Vagina (tissue), 2 donors: ENCODE results near the gene WT1. TPM values are rescaled to one million over a fixed set of nuclear protein-coding genes. Genes with fewer than 3 reads are reported as not detected.

Experiments used
- DNase-seq, 2 donors: peaks; one replicate each; pipeline ENCODE4 v3.0.0-alpha.2; 2017; ENCODE audit errors: extremely low spot score in 2 of 2
- H3K27ac ChIP-seq: fragments of 200-600 bp; sonication (generic); one replicate; pipeline ENCODE4 v1.5.1; 2019
- H3K27me3 ChIP-seq: fragments of 200-600 bp; sonication (generic); one replicate; pipeline ENCODE4 v1.5.1; 2019
- H3K36me3 ChIP-seq, 2 donors: fragments of 200-600 bp; sonication (generic); one replicate each; pipeline ENCODE4 v1.5.1; 2017 to 2019
- H3K4me1 ChIP-seq: fragments of 200-600 bp; sonication (generic); one replicate; pipeline ENCODE4 v1.5.1; 2019
- H3K4me3 ChIP-seq, 2 donors: fragments of 200-600 bp; sonication (generic); 1 replicate in 1 of 2; 2 replicates in 1 of 2; pipeline ENCODE4 v1.5.1; 2016 to 2019
- H3K9me3 ChIP-seq: fragments of 200-600 bp; sonication (generic); one replicate; pipeline ENCODE4 v1.5.1; 2019
- CTCF ChIP-seq, 3 experiments: fragments of 450-650 bp in 2 of 3; fragments of 200-600 bp in 1 of 3; sonication (generic) in 1 of 3; IDR thresholded peaks; one replicate each; pipeline ENCODE4 v1.5.1; 2017 to 2019; ENCODE audit warnings: antibody characterized with exemption in 3 of 3, mild to moderate bottlenecking in 2 of 3, moderate library complexity in 2 of 3
- POLR2A ChIP-seq, 2 donors: fragments of 450-650 bp; IDR thresholded peaks; one replicate each; pipeline ENCODE4 v1.6.1; 2017; ENCODE audit warnings: antibody characterized with exemption in 2 of 2, mild to moderate bottlenecking in 2 of 2, moderate library complexity in 2 of 2
- POLR2AphosphoS5 ChIP-seq, 2 donors: sonication (generic); formaldehyde crosslinking; IDR thresholded peaks; one replicate each; pipeline ENCODE4 v1.9.0; 2017; ENCODE audit warnings: antibody characterized with exemption in 2 of 2, mild to moderate bottlenecking in 2 of 2, low read depth in 1 of 2; ENCODE audit not compliant: insufficient read depth in 1 of 2
- intact Hi-C: fragments of 100-400 bp; cut with DNase I; formaldehyde crosslinking; loops from one replicate; pipeline ENCODE4 v1.15.1; 2023
- total RNA-seq: library from RNA; depleted of rRNA; stranded (reverse); fragments of >200 nt; gene quantifications from one replicate; pipeline ENCODE4 v1.2.3, GENCODE V29; 2016

The WT1 gene
- total RNA-seq, 1 donor from 2014 or later, result 32.7 TPM

DNA sequence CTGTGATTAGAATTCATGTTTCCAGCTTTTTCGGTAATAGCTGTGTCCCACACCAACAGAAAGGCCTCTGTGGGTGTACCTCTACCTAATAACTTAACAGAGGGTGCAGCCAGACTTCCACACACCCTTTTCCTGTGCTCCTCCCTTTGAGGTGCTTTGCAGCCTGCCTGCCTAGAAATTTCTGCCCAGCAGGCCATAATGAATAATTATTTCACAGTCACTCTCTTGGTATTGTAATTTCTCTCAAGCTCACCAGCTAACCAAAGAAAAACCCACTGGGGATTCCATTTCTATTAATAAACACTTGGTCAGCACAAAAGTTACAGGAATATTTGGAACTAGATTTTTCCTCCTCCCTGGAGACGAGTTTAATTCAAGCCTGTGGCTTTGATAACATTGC, 13.3 kb downstream of the WT1 start:
- TF ChIP-seq POLR2AphosphoS5 (IDR thresholded peaks at IDR 0.05; ENCODE audit: insufficient read depth in 1 of 2, low read depth in 1 of 2), result no peak
- no peak for TF ChIP-seq CTCF (IDR thresholded peaks at IDR 0.05)
- no peak for TF ChIP-seq POLR2A (IDR thresholded peaks at IDR 0.05)
- H3K27ac ChIP-seq, result no peak overlapping the region
- no peaks in the 10 kb centered on the region for H3K36me3 ChIP-seq
- H3K4me1 ChIP-seq, result peaks cover 3% of the 10 kb centered on the region
- H3K27me3 ChIP-seq, result no peaks in the 10 kb centered on the region
- intact Hi-C loops, result no loop called here
- H3K4me3 ChIP-seq, result no peak overlapping the region
- no peak for DNase-seq
- H3K9me3 ChIP-seq, result no peaks in the 10 kb centered on the region

DNA sequence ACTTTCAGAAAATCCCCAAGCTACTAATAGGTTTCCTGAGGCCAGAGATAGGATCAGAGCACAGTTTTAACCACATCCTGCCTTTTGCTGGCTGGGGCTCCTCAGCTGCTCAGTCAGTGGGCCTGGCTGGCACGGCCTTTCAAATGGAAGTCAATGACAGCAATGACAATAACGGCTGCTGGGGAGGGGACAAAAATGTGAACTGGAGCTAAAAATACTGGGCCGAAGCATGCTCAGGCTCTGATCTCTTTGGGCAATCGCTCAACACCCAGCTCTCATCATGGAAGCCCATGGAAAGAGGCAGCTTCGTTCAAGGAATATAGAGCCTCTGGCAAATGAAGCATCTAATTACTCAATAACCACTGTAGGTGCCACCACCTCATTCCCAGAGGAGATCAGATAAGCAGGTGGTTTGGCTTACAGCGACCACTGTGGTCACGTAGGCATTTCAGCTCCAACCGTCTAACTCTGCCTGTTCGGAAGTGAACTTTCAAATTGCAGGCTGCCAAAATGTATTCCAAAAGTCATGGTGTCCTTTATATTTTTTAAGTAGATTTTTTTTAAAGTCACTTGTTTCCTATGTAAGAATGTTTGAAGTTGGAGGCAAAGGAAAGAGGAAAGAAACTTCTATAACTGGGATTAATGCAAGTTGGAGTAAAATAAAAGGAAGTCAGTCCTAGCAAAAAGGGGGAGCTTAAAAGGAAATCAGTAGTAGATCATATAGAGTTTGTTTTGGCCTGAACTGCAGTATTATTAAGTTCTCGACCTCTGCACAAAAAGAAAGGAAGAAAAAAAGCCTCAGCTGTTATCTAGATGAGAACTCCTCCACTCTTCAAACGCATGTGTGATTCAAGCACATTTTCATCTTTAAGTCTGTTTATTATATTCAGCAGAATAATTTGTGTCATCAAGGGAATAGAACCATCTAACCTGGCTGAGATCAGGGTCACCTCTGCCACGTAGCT, 14.1 kb downstream of the WT1 start:
- Histone ChIP-seq H3K36me3 (no peaks in the 10 kb centered on the region), H3K4me3 (no peak overlapping the region), H3K4me1 (no peaks in the 10 kb centered on the region), H3K9me3 (no peaks in the 10 kb centered on the region), H3K27me3 (no peaks in the 10 kb centered on the region), H3K27ac (no peak overlapping the region)
- intact Hi-C loops, result no loop called here
- TF ChIP-seq CTCF (IDR thresholded peaks at IDR 0.05), result no peak
- no peak for TF ChIP-seq POLR2A (IDR thresholded peaks at IDR 0.05)
- TF ChIP-seq POLR2AphosphoS5 (IDR thresholded peaks at IDR 0.05; ENCODE audit: insufficient read depth in 1 of 2, low read depth in 1 of 2), result no peak
- DNase-seq, result no peak

DNA sequence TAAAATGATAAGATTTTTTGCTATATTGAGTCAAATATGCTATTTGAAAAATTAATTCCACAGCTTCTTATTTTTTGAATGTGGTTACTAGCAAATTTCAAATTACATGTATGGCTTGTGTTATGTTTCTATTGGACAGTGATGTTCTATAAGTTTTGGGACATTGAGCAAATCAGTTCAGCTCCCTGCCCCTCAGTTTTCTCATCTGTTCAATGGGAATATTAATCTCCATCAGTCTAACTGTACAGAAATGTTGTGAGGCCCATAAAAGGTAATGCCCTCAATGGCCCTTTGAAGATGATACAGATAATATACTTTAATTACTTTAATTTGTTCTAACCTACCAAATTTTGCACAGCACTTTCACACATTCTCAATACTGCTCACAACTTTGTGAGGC, 15.2 kb downstream of the WT1 start:
- no peaks in the 10 kb centered on the region for H3K4me1 ChIP-seq
- no peaks in the 10 kb centered on the region for H3K27me3 ChIP-seq
- no peaks in the 10 kb centered on the region for H3K36me3 ChIP-seq
- intact Hi-C loops, result no loop called here
- H3K4me3 ChIP-seq, result no peak overlapping the region
- no peak overlapping the region for H3K27ac ChIP-seq
- no peaks in the 10 kb centered on the region for H3K9me3 ChIP-seq
- DNase-seq, result no peak
- no peak for TF ChIP-seq POLR2A (IDR thresholded peaks at IDR 0.05)
- no peak for TF ChIP-seq CTCF (IDR thresholded peaks at IDR 0.05)
- TF ChIP-seq POLR2AphosphoS5 (IDR thresholded peaks at IDR 0.05; ENCODE audit: insufficient read depth in 1 of 2, low read depth in 1 of 2), result no peak

DNA sequence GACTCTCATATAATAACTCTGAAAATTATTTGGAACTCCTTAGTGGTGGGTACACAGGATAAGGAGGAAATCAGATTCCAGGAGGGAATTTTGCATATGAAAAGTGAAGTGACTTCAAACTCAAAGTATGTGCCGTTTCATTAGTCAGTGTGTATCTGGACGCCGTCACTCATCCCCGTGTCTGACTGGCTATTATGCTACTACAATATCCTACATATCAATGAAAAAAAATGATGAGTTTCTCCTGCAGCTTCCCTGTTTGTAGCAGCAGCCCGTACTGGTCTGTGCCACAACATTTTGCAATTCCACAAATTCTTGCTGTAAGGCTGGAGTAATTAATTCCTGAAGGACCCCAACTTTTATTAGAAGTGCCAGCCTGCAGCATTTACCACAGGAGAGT, 16.5 kb downstream of the WT1 start:
- no peak overlapping the region for H3K4me3 ChIP-seq
- DNase-seq, result no peak
- no peak overlapping the region for H3K27ac ChIP-seq
- no peaks in the 10 kb centered on the region for H3K36me3 ChIP-seq
- H3K9me3 ChIP-seq, result no peaks in the 10 kb centered on the region
- TF ChIP-seq CTCF (IDR thresholded peaks at IDR 0.05) (no peak), POLR2AphosphoS5 (IDR thresholded peaks at IDR 0.05; ENCODE audit: insufficient read depth in 1 of 2, low read depth in 1 of 2) (no peak), POLR2A (IDR thresholded peaks at IDR 0.05) (no peak)
- no peaks in the 10 kb centered on the region for H3K4me1 ChIP-seq
- H3K27me3 ChIP-seq, result no peaks in the 10 kb centered on the region
- intact Hi-C loops, result no loop called here

- no peak overlapping the region for H3K4me3 ChIP-seq
- H3K36me3 ChIP-seq, result no peaks in the 10 kb centered on the region
- no peak for DNase-seq
- no peaks in the 10 kb centered on the region for H3K9me3 ChIP-seq
- no peak overlapping the region for H3K27ac ChIP-seq
- intact Hi-C loops, result no loop called here
- TF ChIP-seq CTCF (IDR thresholded peaks at IDR 0.05) (no peak), POLR2AphosphoS5 (IDR thresholded peaks at IDR 0.05; ENCODE audit: insufficient read depth in 1 of 2, low read depth in 1 of 2) (no peak), POLR2A (IDR thresholded peaks at IDR 0.05) (no peak)
- no peaks in the 10 kb centered on the region for H3K4me1 ChIP-seq
- H3K27me3 ChIP-seq, result no peaks in the 10 kb centered on the region
Observed at GRCh38 chr11:32417806-32418205, 17.5 kb downstream of the WT1 start.
